Transverse colon (tissue), 4 donors: Measurements from ENCODE around the gene NOBOX.

Source experiments
- EP300 ChIP-seq: sonication (generic); formaldehyde crosslinking; IDR thresholded peaks from one replicate; pipeline ENCODE4 v1.6.1; 2017; ENCODE audit warnings: antibody characterized with exemption, low read depth
- POLR2A ChIP-seq: fragments of 450-650 bp; IDR thresholded peaks from one replicate; pipeline ENCODE4 v1.6.1; 2016; ENCODE audit warnings: antibody characterized with exemption, mild to moderate bottlenecking, moderate library complexity
- POLR2AphosphoS5 ChIP-seq, 3 donors: sonication (generic); formaldehyde crosslinking; IDR thresholded peaks; one replicate each; pipeline ENCODE4 v1.6.1; 2016; ENCODE audit warnings: antibody characterized with exemption in 3 of 3
- TF ChIP-seq, protein P1 (sequence below), 5 experiments: fragments of 200-600 bp in 3 of 5; fragments of 450-650 bp in 2 of 5; sonication (generic) in 3 of 5; IDR thresholded peaks; 1 replicate in 2 of 5; 2 replicates in 3 of 5; pipeline ENCODE4 v1.5.1; 2016 to 2017; ENCODE audit warnings: antibody characterized with exemption in 5 of 5, inconsistent platforms in 3 of 5, mild to moderate bottlenecking in 2 of 5, moderate library complexity in 1 of 5

DNA sequence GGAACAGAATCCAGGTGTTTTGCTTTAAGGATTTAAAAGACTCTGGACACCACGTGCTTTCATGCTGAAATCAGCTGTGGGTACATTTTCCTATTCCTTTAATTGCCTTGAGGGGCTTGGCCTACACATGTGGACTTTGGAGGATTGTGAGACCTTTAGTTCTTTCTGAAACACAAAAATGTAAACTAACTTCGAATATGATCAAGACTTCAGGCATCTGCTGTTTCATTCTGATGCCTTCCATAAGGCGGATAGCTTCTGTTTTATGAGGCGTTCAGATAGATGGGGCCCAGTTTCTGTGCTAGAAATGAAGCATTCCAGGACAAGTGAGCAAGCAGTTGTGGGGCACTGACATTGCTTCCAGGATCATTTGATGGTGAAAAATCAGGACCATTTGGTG is 1.5 kb upstream of the NOBOX start:
- TF ChIP-seq, protein P1, sequence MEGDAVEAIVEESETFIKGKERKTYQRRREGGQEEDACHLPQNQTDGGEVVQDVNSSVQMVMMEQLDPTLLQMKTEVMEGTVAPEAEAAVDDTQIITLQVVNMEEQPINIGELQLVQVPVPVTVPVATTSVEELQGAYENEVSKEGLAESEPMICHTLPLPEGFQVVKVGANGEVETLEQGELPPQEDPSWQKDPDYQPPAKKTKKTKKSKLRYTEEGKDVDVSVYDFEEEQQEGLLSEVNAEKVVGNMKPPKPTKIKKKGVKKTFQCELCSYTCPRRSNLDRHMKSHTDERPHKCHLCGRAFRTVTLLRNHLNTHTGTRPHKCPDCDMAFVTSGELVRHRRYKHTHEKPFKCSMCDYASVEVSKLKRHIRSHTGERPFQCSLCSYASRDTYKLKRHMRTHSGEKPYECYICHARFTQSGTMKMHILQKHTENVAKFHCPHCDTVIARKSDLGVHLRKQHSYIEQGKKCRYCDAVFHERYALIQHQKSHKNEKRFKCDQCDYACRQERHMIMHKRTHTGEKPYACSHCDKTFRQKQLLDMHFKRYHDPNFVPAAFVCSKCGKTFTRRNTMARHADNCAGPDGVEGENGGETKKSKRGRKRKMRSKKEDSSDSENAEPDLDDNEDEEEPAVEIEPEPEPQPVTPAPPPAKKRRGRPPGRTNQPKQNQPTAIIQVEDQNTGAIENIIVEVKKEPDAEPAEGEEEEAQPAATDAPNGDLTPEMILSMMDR (IDR thresholded peaks at IDR 0.05) = no peak
- TF ChIP-seq EP300 (no peak), POLR2AphosphoS5 (IDR thresholded peaks at IDR 0.05) (no peak), POLR2A (no peak)
